Ishikawa (cell line): ENCODE data around the gene PCCA.

Source experiments
- CEBPB ChIP-seq: IDR thresholded peaks from 2 replicates; pipeline ENCODE4 v1.6.1; 2012
- CREB1 ChIP-seq: IDR thresholded peaks from 2 replicates; pipeline ENCODE4 v1.6.1; 2012; ENCODE audit warnings: low read depth
- EGR1 ChIP-seq: IDR thresholded peaks from 2 replicates; pipeline ENCODE4 v1.6.1; 2012
- EP300 ChIP-seq: IDR thresholded peaks from 2 replicates; pipeline ENCODE4 v1.6.1; 2012; ENCODE audit warnings: borderline replicate concordance
- FOXM1 ChIP-seq: IDR thresholded peaks from 2 replicates; pipeline ENCODE4 v1.6.1; 2012; ENCODE audit warnings: low read depth, borderline replicate concordance
- NFIC ChIP-seq: IDR thresholded peaks from 2 replicates; pipeline ENCODE4 v1.6.1; 2012
- RAD21 ChIP-seq: IDR thresholded peaks from 2 replicates; pipeline ENCODE4 v1.6.1; 2012; ENCODE audit warnings: low read depth
- TAF1 ChIP-seq: IDR thresholded peaks from 2 replicates; pipeline ENCODE4 v1.6.1; 2012; ENCODE audit warnings: low read depth, mild to moderate bottlenecking
- TEAD4 ChIP-seq: IDR thresholded peaks from 2 replicates; pipeline ENCODE4 v1.6.1; 2012
- YY1 ChIP-seq: IDR thresholded peaks from 2 replicates; pipeline ENCODE4 v1.6.1; 2012; ENCODE audit warnings: low read depth
- TF ChIP-seq, protein P1 (sequence below): IDR thresholded peaks from 2 replicates; pipeline ENCODE4 v1.6.1; 2012
- TF ChIP-seq, protein P2 (sequence below): IDR thresholded peaks from 2 replicates; pipeline ENCODE4 v1.6.1; 2012; ENCODE audit warnings: low read depth, mild to moderate bottlenecking
- TF ChIP-seq, protein P3 (sequence below): IDR thresholded peaks from 2 replicates; pipeline ENCODE4 v1.6.1; 2012

DNA sequence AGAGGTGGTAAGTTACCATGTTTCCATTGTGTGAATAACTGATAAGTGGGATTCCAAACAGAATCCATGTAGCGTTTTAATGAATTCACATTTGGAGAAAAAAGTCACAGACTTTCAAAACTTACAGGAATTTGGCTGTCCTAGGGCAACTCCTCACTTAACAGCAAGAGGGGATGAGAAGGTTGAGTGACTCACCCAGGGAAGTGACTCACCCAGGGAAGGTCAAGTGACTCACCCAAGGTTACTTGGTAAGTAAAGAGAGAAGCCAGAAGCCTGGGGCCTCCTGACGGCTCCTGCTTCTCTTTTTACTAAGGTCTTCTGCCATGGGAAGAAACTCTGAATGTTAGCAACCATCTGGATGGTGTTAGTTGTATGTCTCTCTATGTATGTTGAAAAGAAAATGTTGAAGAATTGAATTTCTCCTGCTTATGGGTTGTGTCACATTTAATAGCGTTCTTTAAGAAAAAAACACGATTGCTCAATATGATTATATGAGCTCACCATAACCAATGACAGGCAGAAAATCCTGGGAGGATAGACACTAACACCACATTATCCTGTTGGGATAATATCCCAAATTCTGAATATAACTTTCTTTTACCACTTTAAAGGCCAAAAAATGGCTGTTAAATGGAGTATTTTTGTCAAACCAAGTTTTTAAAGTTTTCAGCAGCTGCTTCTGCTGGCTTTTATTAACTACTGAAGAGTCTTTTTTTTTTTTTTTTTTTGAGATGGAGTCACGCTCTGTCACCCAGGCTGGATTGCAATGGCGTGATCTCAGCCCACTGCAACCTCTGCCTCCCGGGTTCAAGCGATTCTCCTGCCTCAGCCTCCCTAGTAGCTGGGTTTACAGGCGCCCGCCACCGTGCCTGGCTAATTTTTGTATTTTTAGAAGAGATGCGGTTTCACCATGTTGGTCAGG lies 304.1 kb downstream of the PCCA start:
- TF ChIP-seq YY1 (no peak), TAF1 (no peak), RAD21 (peak; percentile 15; the same call in 1 of the 2 replicates), CREB1 (no peak), EGR1 (no peak), EP300 (peak; percentile 92), TEAD4 (peak; percentile 66; the same call in 1 of the 2 replicates), CEBPB (peak; percentile 81), FOXM1 (peak; percentile 79), NFIC (peak; percentile 61)
- TF ChIP-seq, protein P1, sequence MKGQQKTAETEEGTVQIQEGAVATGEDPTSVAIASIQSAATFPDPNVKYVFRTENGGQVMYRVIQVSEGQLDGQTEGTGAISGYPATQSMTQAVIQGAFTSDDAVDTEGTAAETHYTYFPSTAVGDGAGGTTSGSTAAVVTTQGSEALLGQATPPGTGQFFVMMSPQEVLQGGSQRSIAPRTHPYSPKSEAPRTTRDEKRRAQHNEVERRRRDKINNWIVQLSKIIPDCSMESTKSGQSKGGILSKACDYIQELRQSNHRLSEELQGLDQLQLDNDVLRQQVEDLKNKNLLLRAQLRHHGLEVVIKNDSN: no peak; the same call in 1 of the 2 replicates
- TF ChIP-seq, protein P2, sequence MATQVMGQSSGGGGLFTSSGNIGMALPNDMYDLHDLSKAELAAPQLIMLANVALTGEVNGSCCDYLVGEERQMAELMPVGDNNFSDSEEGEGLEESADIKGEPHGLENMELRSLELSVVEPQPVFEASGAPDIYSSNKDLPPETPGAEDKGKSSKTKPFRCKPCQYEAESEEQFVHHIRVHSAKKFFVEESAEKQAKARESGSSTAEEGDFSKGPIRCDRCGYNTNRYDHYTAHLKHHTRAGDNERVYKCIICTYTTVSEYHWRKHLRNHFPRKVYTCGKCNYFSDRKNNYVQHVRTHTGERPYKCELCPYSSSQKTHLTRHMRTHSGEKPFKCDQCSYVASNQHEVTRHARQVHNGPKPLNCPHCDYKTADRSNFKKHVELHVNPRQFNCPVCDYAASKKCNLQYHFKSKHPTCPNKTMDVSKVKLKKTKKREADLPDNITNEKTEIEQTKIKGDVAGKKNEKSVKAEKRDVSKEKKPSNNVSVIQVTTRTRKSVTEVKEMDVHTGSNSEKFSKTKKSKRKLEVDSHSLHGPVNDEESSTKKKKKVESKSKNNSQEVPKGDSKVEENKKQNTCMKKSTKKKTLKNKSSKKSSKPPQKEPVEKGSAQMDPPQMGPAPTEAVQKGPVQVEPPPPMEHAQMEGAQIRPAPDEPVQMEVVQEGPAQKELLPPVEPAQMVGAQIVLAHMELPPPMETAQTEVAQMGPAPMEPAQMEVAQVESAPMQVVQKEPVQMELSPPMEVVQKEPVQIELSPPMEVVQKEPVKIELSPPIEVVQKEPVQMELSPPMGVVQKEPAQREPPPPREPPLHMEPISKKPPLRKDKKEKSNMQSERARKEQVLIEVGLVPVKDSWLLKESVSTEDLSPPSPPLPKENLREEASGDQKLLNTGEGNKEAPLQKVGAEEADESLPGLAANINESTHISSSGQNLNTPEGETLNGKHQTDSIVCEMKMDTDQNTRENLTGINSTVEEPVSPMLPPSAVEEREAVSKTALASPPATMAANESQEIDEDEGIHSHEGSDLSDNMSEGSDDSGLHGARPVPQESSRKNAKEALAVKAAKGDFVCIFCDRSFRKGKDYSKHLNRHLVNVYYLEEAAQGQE: no peak
- TF ChIP-seq, protein P3, sequence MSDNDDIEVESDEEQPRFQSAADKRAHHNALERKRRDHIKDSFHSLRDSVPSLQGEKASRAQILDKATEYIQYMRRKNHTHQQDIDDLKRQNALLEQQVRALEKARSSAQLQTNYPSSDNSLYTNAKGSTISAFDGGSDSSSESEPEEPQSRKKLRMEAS: no peak
